Mucosa of descending colon (tissue), 3 donors: Measurements from ENCODE around the gene WDR3. TPM values are rescaled to one million over a fixed set of nuclear protein-coding genes. Genes with fewer than 3 reads are reported as not detected.
A peak's percentile ranks its signal among the peaks of the same experiment; 100 is the strongest.

Experiments used
- ATAC-seq: fragments of 200-7000 bp; cut with Tn5 transposase; one replicate; pipeline ENCODE4 v1.9.1; 2020; ENCODE audit warnings: mild to moderate bottlenecking, moderate library complexity
- DNase-seq, 3 donors: peaks; one replicate each; pipeline ENCODE4 v3.0.0-alpha.2; 2020
- H3K36me3 ChIP-seq: fragments of 200-600 bp; one replicate; pipeline ENCODE4 v1.8.0; 2021; ENCODE audit warnings: low read depth, mild to moderate bottlenecking
- H3K4me1 ChIP-seq: fragments of 200-600 bp; one replicate; pipeline ENCODE4 v1.8.0; 2021; ENCODE audit warnings: low read depth, mild to moderate bottlenecking
- H3K4me3 ChIP-seq: fragments of 200-600 bp; one replicate; pipeline ENCODE4 v1.8.0; 2021; ENCODE audit warnings: mild to moderate bottlenecking
- H3K9me3 ChIP-seq: fragments of 200-600 bp; one replicate; pipeline ENCODE4 v1.8.0; 2021; ENCODE audit warnings: mild to moderate bottlenecking
- CTCF ChIP-seq: fragments of 200-600 bp; IDR thresholded peaks from one replicate; pipeline ENCODE4 v1.8.0; 2022; ENCODE audit warnings: antibody characterized with exemption, mild to moderate bottlenecking
- intact Hi-C, 2 donors: fragments of 100-400 bp; cut with DNase I in 1 of 2; cut with micrococcal nuclease in 1 of 2; formaldehyde crosslinking; loops; one replicate each; pipeline versions ENCODE4 v1.11.0 to v1.11.1; 2022; cut with DNase I, micrococcal nuclease
- long read RNA-seq, 2 donors: library from polyadenylated mRNA; unstranded; transcript quantifications; one replicate each; pipeline ENCODE4 v2.0.0, GENCODE V29; 2019 to 2021
- total RNA-seq, 3 donors: library from RNA; stranded (reverse); fragmentation: NEBNext Ultra II Directional in 2 of 3; extraction: Animal tissue kit (Norgen Biotek cat#: 25700) in 2 of 3; gene quantifications; one replicate each; pipeline versions ENCODE4 v1.2.1 to v1.2.4, GENCODE V29; 2021 to 2023
- donor health status: DM: no; HTN: no; CAD: no; lungs with moderate emphysema.
- donor health status: DM: no; HTN: no; CAD: no.
- donor health status: DM: no; HTN: yes; CAD: no.

WDR3 gene
- 10 to 100 TPM; 12.5 to 13.3 (median 13.0) TPM for total RNA-seq
- long read RNA-seq, donor 1, full-length matches to known transcripts = 16 of 22 reads
- long read RNA-seq, donor 1, partial matches to known transcripts = 4 of 22 reads
- long read RNA-seq, donor 1, other reads (novel, unspliced or antisense) = 2 of 22 reads
- long read RNA-seq, donor 2, full-length matches to known transcripts = 1 of 8 reads
- long read RNA-seq, donor 2, partial matches to known transcripts = 2 of 8 reads
- long read RNA-seq, donor 2, other reads (novel, unspliced or antisense) = 5 of 8 reads

GRCh38 chr1:117929343-117930172, at the start of gene WDR3, which contains the start of gene GDAP2:
TSS of gene WDR3 (plus strand) at chr1:117929739. CDS start at chr1:117933320, 3,581 bp downstream.
TSS of gene GDAP2 (minus strand) at chr1:117929621. CDS start at chr1:117920357, 9,264 bp downstream.
- intact Hi-C loops = no loop called here
- H3K36me3 ChIP-seq = no peaks in the 10 kb centered on the region

DNA sequence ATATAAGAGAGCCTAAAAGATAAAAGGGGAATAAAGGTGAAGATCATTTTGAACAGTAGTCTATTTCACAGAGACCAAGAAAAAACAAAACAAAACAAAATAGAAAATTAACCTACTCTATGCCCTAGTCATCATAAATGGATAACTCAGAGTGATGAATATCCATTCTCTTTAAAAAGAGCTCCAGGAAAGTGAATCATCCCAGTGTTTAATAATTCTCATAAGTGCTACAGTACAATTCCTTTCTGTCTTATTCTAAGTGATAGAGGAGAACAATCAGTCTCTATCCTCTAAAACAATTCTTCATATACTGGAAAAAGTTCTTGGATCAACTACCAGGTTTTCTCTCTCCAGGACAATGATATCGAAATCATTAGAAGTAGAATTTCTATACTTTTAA, 45.9 kb upstream of the WDR3 start:
- no peak for TF ChIP-seq CTCF
- Histone ChIP-seq H3K4me1 (no peaks in the 10 kb centered on the region), H3K9me3 (no peaks in the 10 kb centered on the region), H3K4me3 (no peak overlapping the region), H3K36me3 (no peaks in the 10 kb centered on the region)
- intact Hi-C loops = no loop called here
- DNase-seq (no peak), ATAC-seq (no peak)

More at GRCh38 chr1:117929343-117930172, at the start of gene WDR3, which contains the start of gene GDAP2:
- peak; percentile 96 to 99 (median 98) for DNase-seq
- peak; percentile 98 for ATAC-seq
- no peak for TF ChIP-seq CTCF
- no peaks in the 10 kb centered on the region for H3K9me3 ChIP-seq
- peaks cover 25% of the 10 kb centered on the region for H3K4me1 ChIP-seq
- peak within 1 kb of the TSS; percentile 82 for H3K4me3 ChIP-seq

DNA sequence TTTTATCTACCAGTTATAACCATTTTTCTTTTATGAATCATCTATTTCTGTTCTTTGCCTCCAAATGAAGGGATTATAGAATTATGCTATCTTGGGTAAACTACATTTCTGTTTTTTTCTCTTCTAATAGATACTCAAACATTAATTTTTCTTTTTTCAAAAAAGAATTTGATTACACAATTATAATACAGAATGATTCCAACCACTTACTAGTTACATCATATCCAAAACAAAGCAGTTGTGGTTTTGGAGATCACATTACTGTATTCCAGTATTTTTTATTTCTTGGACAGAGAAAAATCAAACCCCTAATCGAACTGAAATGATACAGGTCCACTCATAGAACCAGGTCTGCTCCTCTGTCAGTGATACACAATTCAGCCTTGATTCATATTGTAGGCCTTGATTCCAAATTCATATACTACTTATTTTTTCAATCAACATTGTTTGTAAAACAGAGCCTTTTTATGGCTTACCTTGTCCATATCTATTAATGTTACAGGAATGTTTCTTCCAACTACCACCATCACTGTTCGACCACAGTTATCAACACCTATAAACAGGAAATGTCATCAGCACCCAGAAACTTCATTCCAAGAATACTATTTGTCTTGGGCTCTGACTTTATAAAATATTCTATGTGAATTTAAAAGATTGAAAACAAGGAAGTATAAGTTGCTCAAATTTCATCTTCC, 43.3 kb upstream of the WDR3 start:
- Histone ChIP-seq H3K9me3 (no peaks in the 10 kb centered on the region), H3K36me3 (no peaks in the 10 kb centered on the region), H3K4me1 (no peaks in the 10 kb centered on the region), H3K4me3 (no peak overlapping the region)
- DNase-seq = no peak
- intact Hi-C loops = no loop called here
- no peak for ATAC-seq
- TF ChIP-seq CTCF = no peak

DNA sequence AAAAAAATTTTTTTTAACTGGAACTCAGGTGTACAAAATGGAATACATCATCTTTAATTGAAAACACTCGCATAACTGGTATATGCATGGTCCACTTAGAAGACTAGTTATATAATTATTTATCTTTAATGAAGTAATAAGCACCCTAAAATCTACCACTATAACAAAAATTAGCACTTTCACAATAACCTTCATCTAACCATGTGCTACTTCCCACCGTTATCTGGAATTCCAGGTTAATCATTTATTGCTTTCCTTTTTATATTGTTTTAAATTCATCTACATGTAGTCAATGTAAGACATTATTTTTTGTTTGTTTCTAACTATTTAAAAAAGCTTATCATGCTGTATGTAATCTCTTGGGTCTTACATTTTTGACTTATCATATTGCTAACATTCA, 39.1 kb upstream of the WDR3 start:
- intact Hi-C loops = no loop called here
- ATAC-seq (no peak), DNase-seq (no peak)
- no peaks in the 10 kb centered on the region for H3K4me1 ChIP-seq
- H3K9me3 ChIP-seq = no peaks in the 10 kb centered on the region
- no peak for TF ChIP-seq CTCF
- H3K4me3 ChIP-seq = no peak overlapping the region
- H3K36me3 ChIP-seq = no peaks in the 10 kb centered on the region

GRCh38 chr1:117892512-117892911, 37.0 kb upstream of the WDR3 start:
- intact Hi-C loops = no loop called here
- no peak for DNase-seq

More at GRCh38 chr1:117892512-117892911, 37.0 kb upstream of the WDR3 start:
- H3K4me3 ChIP-seq = no peak overlapping the region
- no peak for ATAC-seq
- no peaks in the 10 kb centered on the region for H3K4me1 ChIP-seq
- no peaks in the 10 kb centered on the region for H3K36me3 ChIP-seq
- no peaks in the 10 kb centered on the region for H3K9me3 ChIP-seq
- TF ChIP-seq CTCF = no peak
